ENCODE data around the gene ZNF446.
"Not testable (repeated sequence)": the region's sequence is repeated elsewhere in the genome, so short reads cannot be mapped to it uniquely, and the experiment has no call there.

Gene ZNF446

DNA sequence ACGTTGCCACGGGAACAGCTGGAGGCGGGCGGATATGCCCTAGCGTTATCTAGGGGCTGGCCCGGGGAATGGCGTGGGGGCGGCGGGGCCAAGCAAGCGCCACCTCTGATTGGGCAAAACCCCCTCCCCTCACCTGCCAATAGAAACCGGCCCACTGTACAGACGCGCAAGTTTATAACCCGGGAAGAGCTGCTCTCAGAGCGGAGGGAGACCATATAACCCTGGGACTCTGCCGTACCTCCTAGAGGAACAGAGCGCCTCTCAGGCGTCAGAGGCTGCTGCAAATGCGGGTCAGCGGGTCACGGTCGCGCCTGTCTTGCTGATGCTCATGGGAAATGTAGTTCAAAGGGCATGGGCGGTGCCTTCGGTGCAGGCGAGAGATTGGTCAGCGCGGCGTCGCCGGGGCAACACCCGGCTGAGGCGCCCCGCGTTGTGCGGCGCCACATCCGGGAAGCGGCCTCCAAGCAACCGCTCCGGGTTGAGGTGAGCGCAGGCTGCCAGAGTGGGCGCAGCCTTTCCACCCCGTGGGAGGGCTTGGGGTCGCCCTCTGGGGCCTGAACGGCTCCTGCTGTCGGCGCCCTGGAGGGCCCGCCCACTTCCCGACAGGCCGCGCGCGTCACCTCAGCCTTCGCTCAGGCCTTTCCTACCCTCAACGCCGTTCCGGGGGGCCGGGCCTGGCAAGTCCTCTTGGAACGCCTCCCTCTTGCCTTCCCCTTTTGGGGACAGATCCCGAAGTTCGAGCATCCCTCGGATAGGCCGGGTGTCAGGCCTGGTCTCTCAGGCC is at the start of gene ZNF446:
Gene ZNF446, plus strand, starts transcription at position 639 of the 784 bp plus-strand sequence. CDS start 867 bp downstream, outside the sequence.
- TF ChIP-seq, protein P1, sequence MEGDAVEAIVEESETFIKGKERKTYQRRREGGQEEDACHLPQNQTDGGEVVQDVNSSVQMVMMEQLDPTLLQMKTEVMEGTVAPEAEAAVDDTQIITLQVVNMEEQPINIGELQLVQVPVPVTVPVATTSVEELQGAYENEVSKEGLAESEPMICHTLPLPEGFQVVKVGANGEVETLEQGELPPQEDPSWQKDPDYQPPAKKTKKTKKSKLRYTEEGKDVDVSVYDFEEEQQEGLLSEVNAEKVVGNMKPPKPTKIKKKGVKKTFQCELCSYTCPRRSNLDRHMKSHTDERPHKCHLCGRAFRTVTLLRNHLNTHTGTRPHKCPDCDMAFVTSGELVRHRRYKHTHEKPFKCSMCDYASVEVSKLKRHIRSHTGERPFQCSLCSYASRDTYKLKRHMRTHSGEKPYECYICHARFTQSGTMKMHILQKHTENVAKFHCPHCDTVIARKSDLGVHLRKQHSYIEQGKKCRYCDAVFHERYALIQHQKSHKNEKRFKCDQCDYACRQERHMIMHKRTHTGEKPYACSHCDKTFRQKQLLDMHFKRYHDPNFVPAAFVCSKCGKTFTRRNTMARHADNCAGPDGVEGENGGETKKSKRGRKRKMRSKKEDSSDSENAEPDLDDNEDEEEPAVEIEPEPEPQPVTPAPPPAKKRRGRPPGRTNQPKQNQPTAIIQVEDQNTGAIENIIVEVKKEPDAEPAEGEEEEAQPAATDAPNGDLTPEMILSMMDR (IDR thresholded peaks at IDR 0.05; ENCODE audit: low read depth, low read length, missing control alignments) = peak; percentile 5
- peak; percentile 93 for DNase-seq (ENCODE audit: low read depth)
- H3K4me3 ChIP-seq (ENCODE audit: low read depth, low read length) = peak within 1 kb of the TSS; percentile 80

DNA sequence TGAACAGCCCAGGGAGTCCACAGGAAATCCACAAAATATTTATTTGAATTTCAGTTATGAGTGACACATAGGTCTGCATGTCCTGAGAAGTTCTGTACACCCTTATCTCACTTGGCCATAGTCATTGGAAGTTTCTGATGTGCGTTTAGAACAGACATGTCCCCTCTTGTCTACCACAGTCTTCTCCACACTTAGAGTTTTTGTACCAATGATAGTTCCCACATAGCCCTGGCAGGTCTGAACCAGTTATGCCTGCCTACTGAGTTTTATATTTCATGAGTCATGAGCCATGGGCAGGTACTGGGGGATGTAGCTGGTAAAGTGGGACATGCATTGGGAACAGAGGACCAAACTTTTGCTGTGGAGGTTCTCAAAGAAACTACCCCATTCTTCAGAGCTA is 47.5 kb upstream of the ZNF446 start:
- no peak overlapping the region for H3K4me3 ChIP-seq (ENCODE audit: low read depth, low read length)
- DNase-seq (ENCODE audit: low read depth) = no peak
- TF ChIP-seq, protein P1 (IDR thresholded peaks at IDR 0.05; ENCODE audit: low read depth, low read length, missing control alignments) = no peak

DNA sequence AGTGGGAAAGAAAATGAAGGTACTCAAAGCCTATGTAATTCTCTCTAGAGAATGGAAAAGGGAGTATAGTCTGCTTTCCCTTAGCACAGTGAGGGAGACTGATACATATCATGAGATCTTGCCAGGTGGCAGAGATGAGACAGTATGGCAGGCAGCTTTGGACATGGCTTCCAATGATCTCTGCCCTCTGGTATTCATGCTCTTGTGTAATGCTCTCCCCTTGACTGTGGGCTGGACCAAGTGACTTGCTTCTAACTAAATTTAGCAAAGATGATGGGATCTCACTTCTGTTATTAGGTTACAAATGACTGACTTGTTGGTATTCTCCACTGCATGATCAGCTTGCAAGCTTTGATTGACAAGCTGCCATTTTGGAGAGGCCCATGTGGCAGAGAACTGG is 46.4 kb upstream of the ZNF446 start:
- TF ChIP-seq, protein P1 (IDR thresholded peaks at IDR 0.05; ENCODE audit: low read depth, low read length, missing control alignments) = no peak
- H3K4me3 ChIP-seq (ENCODE audit: low read depth, low read length) = no peak overlapping the region
- no peak for DNase-seq (ENCODE audit: low read depth)

DNA sequence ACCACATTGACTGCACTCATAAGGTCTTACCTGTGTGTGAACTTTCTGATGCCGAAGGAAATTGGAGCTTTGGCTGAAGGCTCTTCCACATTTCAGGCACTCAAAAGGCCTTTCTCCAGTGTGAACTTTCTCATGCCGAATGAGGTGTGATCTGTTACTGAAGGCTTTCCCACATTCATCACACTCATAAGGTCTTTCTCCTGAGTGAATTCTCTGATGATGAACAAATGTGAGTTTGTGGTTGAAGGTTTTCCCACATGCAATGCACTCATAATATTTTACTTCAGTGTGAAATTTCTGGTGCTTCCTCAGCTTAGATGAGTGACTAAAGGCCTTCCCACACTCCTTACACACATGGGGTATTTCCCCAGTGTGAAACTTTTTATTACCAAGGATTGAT is 41.9 kb upstream of the ZNF446 start:
- no peak for DNase-seq (ENCODE audit: low read depth)
- TF ChIP-seq, protein P1 (IDR thresholded peaks at IDR 0.05; ENCODE audit: low read depth, low read length, missing control alignments) = no peak
- H3K4me3 ChIP-seq (ENCODE audit: low read depth, low read length) = no peak overlapping the region

DNA sequence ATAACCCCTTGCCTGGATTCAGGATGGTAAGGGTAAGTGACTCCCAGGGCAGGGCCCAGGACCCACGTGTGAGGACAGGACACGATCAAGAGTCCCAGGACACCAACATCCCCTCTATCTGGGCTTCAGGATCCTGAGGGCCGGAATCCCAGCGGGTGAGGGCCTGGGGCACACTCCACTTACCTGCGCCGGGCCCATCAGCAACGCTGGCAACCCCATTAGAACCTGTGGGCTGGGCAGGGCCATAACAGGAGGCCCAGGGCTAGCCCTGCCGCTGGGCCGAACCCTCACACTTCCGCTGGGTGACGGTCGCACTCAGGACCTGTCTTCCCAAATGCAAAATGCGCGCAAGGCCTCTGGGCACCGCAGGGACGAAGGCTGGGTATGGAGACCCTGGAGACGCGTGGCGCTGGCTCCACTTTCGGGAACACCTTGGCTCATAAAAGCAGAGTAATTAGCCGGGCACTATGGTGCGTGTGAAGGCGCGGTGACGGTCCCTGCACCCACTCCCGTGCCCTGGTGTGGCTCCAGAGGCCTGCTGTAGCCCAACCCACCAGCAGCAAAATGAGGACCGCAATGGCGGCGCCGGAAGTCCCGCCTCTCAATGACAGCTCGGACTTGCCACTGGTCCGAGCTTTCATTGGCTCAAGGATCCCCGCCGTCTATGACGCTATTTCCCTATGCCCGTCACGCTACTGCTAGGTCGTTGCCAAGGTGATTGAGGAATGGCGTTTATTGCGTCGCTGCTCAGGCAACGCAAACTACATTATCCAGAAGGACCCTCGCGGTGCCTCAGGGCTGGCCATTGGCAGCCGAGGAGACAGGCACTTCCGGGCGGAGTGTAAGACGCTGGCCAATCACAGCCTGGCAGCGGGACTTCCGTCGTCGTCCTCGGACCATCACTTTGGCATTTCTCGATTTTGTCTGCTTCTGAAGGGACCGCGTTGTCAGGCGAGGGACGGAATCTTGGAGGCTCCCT is 36.3 kb upstream of the ZNF446 start, which contains the start of gene ZNF132:
Gene ZNF132, minus strand, starts transcription at position 578 of the 979 bp plus-strand sequence. Its CDS starts 332 bp downstream, at position 246.
- peak within 1 kb of the TSS; percentile 75 for H3K4me3 ChIP-seq (ENCODE audit: low read depth, low read length)
- DNase-seq (ENCODE audit: low read depth) = peak; percentile 99
- TF ChIP-seq, protein P1 (IDR thresholded peaks at IDR 0.05; ENCODE audit: low read depth, low read length, missing control alignments) = no peak

DNA sequence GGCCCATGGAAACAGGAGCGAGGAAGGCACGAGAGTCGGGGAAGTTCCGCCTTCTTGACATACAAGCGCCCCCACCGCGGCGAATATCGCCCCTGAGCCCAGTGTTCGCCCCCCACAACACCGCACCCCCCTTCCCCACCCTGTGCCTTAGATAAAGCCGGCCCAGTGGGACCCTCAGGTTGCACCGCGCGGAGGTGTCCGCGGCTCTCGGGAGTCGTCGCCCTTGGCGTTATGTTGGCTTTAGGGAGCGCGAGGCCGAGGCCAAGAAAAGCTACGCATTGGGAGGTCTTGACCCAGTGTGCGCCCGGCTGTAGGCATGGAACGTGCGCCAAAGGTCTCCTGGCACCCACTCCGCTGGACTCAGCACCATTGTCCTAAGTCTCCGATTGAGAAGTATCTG is 35.6 kb upstream of the ZNF446 start:
- H3K4me3 ChIP-seq (ENCODE audit: low read depth, low read length) = peak overlapping the region; percentile 75
- TF ChIP-seq, protein P1 (IDR thresholded peaks at IDR 0.05; ENCODE audit: low read depth, low read length, missing control alignments) = no peak
- no peak for DNase-seq (ENCODE audit: low read depth)

DNA sequence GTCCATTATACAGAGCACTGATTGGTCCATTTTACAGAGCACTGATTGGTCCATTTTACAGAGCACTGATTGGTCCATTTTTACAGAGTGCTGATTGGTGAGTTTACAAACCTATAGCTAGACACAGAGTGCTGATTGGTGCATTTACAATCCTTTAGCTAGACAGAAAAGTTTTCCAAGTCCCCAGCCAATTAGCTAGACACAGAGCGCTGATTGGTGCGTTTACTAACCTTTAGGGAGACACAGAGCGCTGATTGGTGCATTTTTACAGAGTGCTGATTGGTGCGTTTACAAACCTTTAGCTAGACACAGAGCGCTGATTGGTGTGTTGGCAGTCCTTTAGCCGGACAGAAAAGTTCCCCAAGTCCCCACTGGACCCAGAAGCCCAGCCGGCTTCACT is 33.2 kb upstream of the ZNF446 start:
- not testable (repeated sequence) for DNase-seq (ENCODE audit: low read depth); H3K4me3 ChIP-seq (ENCODE audit: low read depth, low read length)

DNA sequence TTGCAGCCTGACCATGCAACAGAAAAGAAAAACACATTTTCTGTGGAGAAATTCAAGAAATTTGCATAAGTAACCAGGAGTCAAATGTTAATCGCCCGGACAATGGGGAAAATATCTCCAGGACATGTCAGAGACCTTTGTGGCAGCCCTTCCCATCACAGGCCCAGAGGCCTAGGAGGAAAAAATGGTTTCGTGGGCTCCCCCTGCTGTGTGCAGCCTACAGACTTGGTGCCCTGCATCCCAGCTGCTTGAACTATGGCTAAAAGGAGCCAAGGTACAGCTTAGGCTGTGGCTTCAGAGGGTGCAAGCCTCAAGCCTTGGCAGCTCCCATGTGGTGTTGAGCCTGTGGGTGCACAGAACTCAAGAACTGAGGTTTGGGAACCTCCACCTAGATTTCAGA is 27.3 kb upstream of the ZNF446 start:
- not testable (repeated sequence) for H3K4me3 ChIP-seq (ENCODE audit: low read depth, low read length); DNase-seq (ENCODE audit: low read depth)

DNA sequence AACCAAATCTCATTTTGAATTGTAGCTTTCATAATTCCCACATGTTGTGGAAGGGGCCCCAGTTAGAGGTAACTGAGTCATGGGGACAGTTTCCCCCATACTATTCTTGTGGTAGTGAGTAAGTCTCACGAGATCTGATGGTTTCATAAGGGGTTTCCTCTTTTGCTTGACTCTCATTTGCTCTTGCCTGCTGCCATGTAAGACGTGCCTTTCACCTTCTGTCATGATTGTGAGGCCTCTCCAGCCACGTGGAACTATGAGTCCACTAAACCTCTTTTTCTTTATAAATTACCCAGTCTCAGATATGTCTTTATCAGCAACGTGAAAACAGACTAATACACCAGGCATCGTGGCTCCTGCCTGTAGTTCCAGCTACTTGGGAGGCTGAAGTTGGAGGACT is 26.2 kb upstream of the ZNF446 start:
- not testable (repeated sequence) for DNase-seq (ENCODE audit: low read depth); H3K4me3 ChIP-seq (ENCODE audit: low read depth, low read length)
